ENCODE results near the gene GCDH. TPM values are rescaled to one million over a fixed set of nuclear protein-coding genes. Genes with fewer than 3 reads are reported as not detected.

The GCDH gene
- total and polyA plus RNA-seq, 2 experiments from 2014 or later, result 20.0 to 30.0 TPM

GRCh38 chr19:12864143-12864542, 26.8 kb upstream of the GCDH start:
- no peaks in the 10 kb centered on the region for H4K20me1 ChIP-seq (ENCODE audit: insufficient read depth)
- 61 to 66% methylated on average over 4 of the region's 4 CpGs for WGBS, 2 experiments (ENCODE audit: low coverage in 1 of 2, low lambda C conversion rate in 2 of 2, missing lambda C conversion rate in 2 of 2)
- no peaks in the 10 kb centered on the region for H3F3A ChIP-seq (ENCODE audit: insufficient read depth)
- H3K4me2 ChIP-seq (ENCODE audit: unreplicated experiment), result no peak overlapping the region
- H3K9me2 ChIP-seq (ENCODE audit: insufficient read depth), result no peaks in the 10 kb centered on the region
- no peaks in the 10 kb centered on the region for H3K4me1 ChIP-seq (ENCODE audit: insufficient read depth)
- no peaks in the 10 kb centered on the region for H3K27me3 ChIP-seq (replicated peaks; ENCODE audit: insufficient read depth)
- no peak overlapping the region for H3K27ac ChIP-seq
- no peak overlapping the region for H2AFZ ChIP-seq
- no peak for TF ChIP-seq EZH2 (IDR thresholded peaks at IDR 0.05; ENCODE audit: insufficient read depth, poor library complexity, severe bottlenecking)
- TF ChIP-seq EZH2phosphoT487 (IDR thresholded peaks at IDR 0.05; ENCODE audit: insufficient read depth, low read depth), result no peak
- H3K9ac ChIP-seq, result no peak overlapping the region
- H3K4me3 ChIP-seq, result no peak overlapping the region
- H3K36me3 ChIP-seq (ENCODE audit: low read depth), result no peaks in the 10 kb centered on the region
- in situ Hi-C loops (cut with MboI), result no loop called here
- DNase-seq, result no peak
- no peaks in the 10 kb centered on the region for H3K79me2 ChIP-seq (ENCODE audit: insufficient read depth)
- no peaks in the 10 kb centered on the region for H3K9me3 ChIP-seq (ENCODE audit: low read depth)

DNA sequence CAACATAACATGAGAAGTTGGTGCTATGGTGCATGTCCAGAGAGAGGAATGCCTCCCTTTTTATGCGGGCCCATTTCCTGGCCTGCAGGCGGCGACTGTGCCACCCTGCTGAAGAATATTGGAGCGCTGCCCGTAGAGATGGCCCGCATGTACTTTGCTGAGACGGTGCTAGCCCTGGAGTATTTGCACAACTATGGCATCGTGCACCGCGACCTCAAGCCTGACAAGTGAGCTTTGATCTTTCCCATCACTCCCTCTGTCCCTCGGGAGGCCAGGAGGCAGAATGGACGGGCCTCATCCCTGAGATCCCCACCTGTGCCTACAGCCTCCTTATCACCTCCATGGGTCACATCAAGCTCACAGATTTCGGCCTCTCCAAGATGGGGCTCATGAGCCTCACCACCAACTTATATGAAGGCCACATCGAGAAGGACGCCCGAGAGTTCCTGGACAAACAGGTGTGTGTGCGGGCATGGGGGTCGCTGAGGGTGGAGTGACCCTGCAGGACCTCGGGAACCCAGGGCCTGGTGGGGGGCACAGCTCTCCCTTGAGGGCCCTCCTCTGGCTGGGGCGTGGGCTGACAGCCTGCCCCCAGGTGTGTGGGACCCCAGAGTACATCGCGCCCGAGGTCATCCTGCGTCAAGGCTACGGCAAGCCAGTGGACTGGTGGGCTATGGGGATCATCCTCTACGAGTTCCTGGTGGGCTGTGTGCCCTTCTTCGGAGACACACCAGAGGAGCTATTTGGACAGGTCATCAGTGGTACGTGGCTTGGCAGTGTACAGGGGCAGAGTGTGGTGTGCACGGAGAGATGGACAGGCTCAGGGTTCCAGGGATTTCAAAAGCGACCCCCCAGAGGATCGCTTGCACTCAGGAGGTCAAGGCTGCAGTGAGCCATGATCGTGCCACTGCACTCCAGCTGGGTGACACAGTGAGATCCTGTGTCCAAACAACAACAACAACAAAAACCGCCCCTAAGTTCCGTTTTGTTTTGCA, 25.9 kb upstream of the GCDH start:
- no peak overlapping the region for H3K9ac ChIP-seq
- H3K27me3 ChIP-seq (replicated peaks; ENCODE audit: insufficient read depth), result no peaks in the 10 kb centered on the region
- TF ChIP-seq EZH2phosphoT487 (IDR thresholded peaks at IDR 0.05; ENCODE audit: insufficient read depth, low read depth) (no peak), EZH2 (IDR thresholded peaks at IDR 0.05; ENCODE audit: insufficient read depth, poor library complexity, severe bottlenecking) (no peak)
- no peaks in the 10 kb centered on the region for H3F3A ChIP-seq (ENCODE audit: insufficient read depth)
- no peaks in the 10 kb centered on the region for H3K4me1 ChIP-seq (ENCODE audit: insufficient read depth)
- H3K9me2 ChIP-seq (ENCODE audit: insufficient read depth), result no peaks in the 10 kb centered on the region
- H2AFZ ChIP-seq, result no peak overlapping the region
- no peaks in the 10 kb centered on the region for H3K36me3 ChIP-seq (ENCODE audit: low read depth)
- in situ Hi-C loops (cut with MboI), result no loop called here
- H3K9me3 ChIP-seq (ENCODE audit: low read depth), result no peaks in the 10 kb centered on the region
- WGBS, 2 experiments (ENCODE audit: low coverage in 1 of 2, low lambda C conversion rate in 2 of 2, missing lambda C conversion rate in 2 of 2), result 85 to 87% methylated on average over 31 to 34 of the region's 34 CpGs
- DNase-seq, result no peak
- no peaks in the 10 kb centered on the region for H3K79me2 ChIP-seq (ENCODE audit: insufficient read depth)
- no peaks in the 10 kb centered on the region for H4K20me1 ChIP-seq (ENCODE audit: insufficient read depth)
- H3K4me3 ChIP-seq, result no peak overlapping the region
- no peak overlapping the region for H3K4me2 ChIP-seq (ENCODE audit: unreplicated experiment)
- H3K27ac ChIP-seq, result no peak overlapping the region

- H3K4me1 ChIP-seq (ENCODE audit: insufficient read depth), result no peaks in the 10 kb centered on the region
- in situ Hi-C loops (cut with MboI), result no loop called here
- TF ChIP-seq EZH2 (IDR thresholded peaks at IDR 0.05; ENCODE audit: insufficient read depth, poor library complexity, severe bottlenecking) (no peak), EZH2phosphoT487 (IDR thresholded peaks at IDR 0.05; ENCODE audit: insufficient read depth, low read depth) (no peak)
Observed at GRCh38 chr19:12865746-12866415, 25.1 kb upstream of the GCDH start.

GRCh38 chr19:12866416-12867119, 24.4 kb upstream of the GCDH start:
- H3K4me2 ChIP-seq (ENCODE audit: unreplicated experiment), result no peak overlapping the region
- in situ Hi-C loops (cut with MboI), result no loop called here
- no peaks in the 10 kb centered on the region for H3K36me3 ChIP-seq (ENCODE audit: low read depth)
- H4K20me1 ChIP-seq (ENCODE audit: insufficient read depth), result no peaks in the 10 kb centered on the region
- H3K4me3 ChIP-seq, result no peak overlapping the region
- H3K9me2 ChIP-seq (ENCODE audit: insufficient read depth), result no peaks in the 10 kb centered on the region
- no peak for DNase-seq
- H3K79me2 ChIP-seq (ENCODE audit: insufficient read depth), result no peaks in the 10 kb centered on the region
- H3K4me1 ChIP-seq (ENCODE audit: insufficient read depth), result no peaks in the 10 kb centered on the region
- 81 to 82% methylated on average over 28 to 29 of the region's 29 CpGs for WGBS, 2 experiments (ENCODE audit: low coverage in 1 of 2, low lambda C conversion rate in 2 of 2, missing lambda C conversion rate in 2 of 2)
- H3K9me3 ChIP-seq (ENCODE audit: low read depth), result no peaks in the 10 kb centered on the region
- no peak overlapping the region for H3K9ac ChIP-seq
- H3K27ac ChIP-seq, result no peak overlapping the region
- TF ChIP-seq EZH2phosphoT487 (IDR thresholded peaks at IDR 0.05; ENCODE audit: insufficient read depth, low read depth) (no peak), EZH2 (IDR thresholded peaks at IDR 0.05; ENCODE audit: insufficient read depth, poor library complexity, severe bottlenecking) (no peak)
- no peaks in the 10 kb centered on the region for H3F3A ChIP-seq (ENCODE audit: insufficient read depth)
- no peak overlapping the region for H2AFZ ChIP-seq
- H3K27me3 ChIP-seq (replicated peaks; ENCODE audit: insufficient read depth), result no peaks in the 10 kb centered on the region

More at GRCh38 chr19:12865746-12866415, 25.1 kb upstream of the GCDH start:
- Histone ChIP-seq H3K27ac (no peak overlapping the region), H4K20me1 (ENCODE audit: insufficient read depth) (no peaks in the 10 kb centered on the region), H2AFZ (no peak overlapping the region), H3K79me2 (ENCODE audit: insufficient read depth) (no peaks in the 10 kb centered on the region), H3K9me2 (ENCODE audit: insufficient read depth) (no peaks in the 10 kb centered on the region), H3K9me3 (ENCODE audit: low read depth) (no peaks in the 10 kb centered on the region), H3K4me3 (no peak overlapping the region), H3K9ac (no peak overlapping the region), H3K4me2 (ENCODE audit: unreplicated experiment) (no peak overlapping the region), H3K27me3 (replicated peaks; ENCODE audit: insufficient read depth) (no peaks in the 10 kb centered on the region), H3F3A (ENCODE audit: insufficient read depth) (no peaks in the 10 kb centered on the region), H3K36me3 (ENCODE audit: low read depth) (no peaks in the 10 kb centered on the region)
- 74 to 80% methylated on average over 17 to 19 of the region's 19 CpGs for WGBS, 2 experiments (ENCODE audit: low coverage in 1 of 2, low lambda C conversion rate in 2 of 2, missing lambda C conversion rate in 2 of 2)
- no peak for DNase-seq

All from GM23248 (cell line).